HPDE6-E6E7 (cell line): ENCODE results near the gene GRIN2D.
"Not testable (repeated sequence)": the region's sequence is repeated elsewhere in the genome, so short reads cannot be mapped to it uniquely, and the experiment has no call there.

Experiments used
- DNase-seq: peaks from one replicate; pipeline ENCODE4 v3.0.0; 2011; ENCODE audit warnings: missing footprints; ENCODE audit errors: extremely low spot score

The GRIN2D gene

GRCh38 chr19:48371771-48372170 lies 21.7 kb upstream of the GRIN2D start:
- DNase-seq: not testable (repeated sequence)

GRCh38 chr19:48372904-48373303 lies 20.6 kb upstream of the GRIN2D start:
- no peak for DNase-seq

- DNase-seq: no peak
Observed at GRCh38 chr19:48373567-48373966, 19.9 kb upstream of the GRIN2D start.

- DNase-seq: no peak
Observed at GRCh38 chr19:48378194-48378570, 15.3 kb upstream of the GRIN2D start.

GRCh38 chr19:48379058-48379457 lies 14.4 kb upstream of the GRIN2D start:
- DNase-seq: no peak

GRCh38 chr19:48381178-48381950 lies 12.1 kb upstream of the GRIN2D start:
- no peak for DNase-seq

GRCh38 chr19:48382286-48382685 lies 11.2 kb upstream of the GRIN2D start:
- DNase-seq: no peak

GRCh38 chr19:48385461-48386087 lies 7.9 kb upstream of the GRIN2D start:
- DNase-seq: no peak

GRCh38 chr19:48386981-48387380 lies 6.5 kb upstream of the GRIN2D start:
- no peak for DNase-seq

GRCh38 chr19:48390188-48391099 lies 3.0 kb upstream of the GRIN2D start:
- DNase-seq: no peak

- no peak for DNase-seq
Observed at GRCh38 chr19:48391100-48392005, 2.1 kb upstream of the GRIN2D start, which contains the start of gene KDELR1. Gene KDELR1 (minus strand): TSS chr19:48391551. CDS start chr19:48391358, 193 bp downstream.

- not testable (repeated sequence) for DNase-seq
Observed at GRCh38 chr19:48392006-48392344, 1.5 kb upstream of the GRIN2D start.

- DNase-seq: no peak
Observed at GRCh38 chr19:48392860-48393558, 459 bp upstream of the GRIN2D start.

GRCh38 chr19:48394331-48395169 lies 1.1 kb downstream of the GRIN2D start:
- no peak for DNase-seq

- no peak for DNase-seq
Observed at GRCh38 chr19:48395170-48395455, 1.6 kb downstream of the GRIN2D start.

- no peak for DNase-seq
Observed at GRCh38 chr19:48395499-48395898, 2.0 kb downstream of the GRIN2D start.

- DNase-seq: no peak
Observed at GRCh38 chr19:48396016-48396823, 2.8 kb downstream of the GRIN2D start.

GRCh38 chr19:48396824-48397176 lies 3.3 kb downstream of the GRIN2D start:
- DNase-seq: no peak
